Ascending aorta (tissue), 2 donors: Measurements from ENCODE around the gene NDUFS8. TPM values are rescaled to one million over a fixed set of nuclear protein-coding genes. Genes with fewer than 3 reads are reported as not detected.

ENCODE experiments used
- DNase-seq, 2 donors: peaks; one replicate each; pipeline ENCODE4 v3.0.0-alpha.2; 2019; ENCODE audit warnings: low spot score in 2 of 2
- H3K27ac ChIP-seq, 2 donors: fragments of 200-600 bp; sonication (generic); one replicate each; pipeline ENCODE4 v1.5.1; 2016 to 2017; ENCODE audit warnings: mild to moderate bottlenecking in 1 of 2
- H3K27me3 ChIP-seq: fragments of 200-600 bp; sonication (generic); one replicate; pipeline ENCODE4 v1.5.1; 2017
- H3K36me3 ChIP-seq, 2 donors: fragments of 200-600 bp; sonication (generic); one replicate each; pipeline ENCODE4 v1.5.1; 2016
- H3K4me1 ChIP-seq, 2 donors: fragments of 200-600 bp; sonication (generic); one replicate each; pipeline ENCODE4 v1.5.1; 2016 to 2017; ENCODE audit warnings: mild to moderate bottlenecking in 1 of 2
- H3K4me3 ChIP-seq, 2 donors: fragments of 200-600 bp; sonication (generic); one replicate each; pipeline ENCODE4 v1.5.1; 2016 to 2017; ENCODE audit warnings: mild to moderate bottlenecking in 1 of 2
- H3K9me3 ChIP-seq, 2 donors: fragments of 200-600 bp; sonication (generic); one replicate each; pipeline ENCODE4 v1.5.1; 2016
- CTCF ChIP-seq, 3 experiments: fragments of 200-600 bp in 2 of 3; fragments of 450-650 bp in 1 of 3; sonication (generic) in 2 of 3; IDR thresholded peaks; one replicate each; pipeline ENCODE4 v1.5.1; 2016 to 2019; ENCODE audit warnings: antibody characterized with exemption in 3 of 3, mild to moderate bottlenecking in 1 of 3, moderate library complexity in 1 of 3
- intact Hi-C: fragments of 100-400 bp; cut with DNase I; formaldehyde crosslinking; loops from one replicate; pipeline ENCODE4 v1.15.1; 2023
- total RNA-seq: library from RNA; depleted of rRNA; stranded (reverse); fragments of >200 nt; gene quantifications from one replicate; pipeline ENCODE4 v1.1.0, GENCODE V29; 2016

NDUFS8 gene
- total RNA-seq, 1 donor from 2014 or later: 316 TPM

- no peak for DNase-seq
- Histone ChIP-seq H3K4me3 (no peak overlapping the region), H3K36me3 (peaks cover 16 to 18% of the 10 kb centered on the region in 2 donors), H3K27ac (no peak overlapping the region), H3K27me3 (no peaks in the 10 kb centered on the region), H3K4me1 (no peaks in the 10 kb centered on the region), H3K9me3 (no peaks in the 10 kb centered on the region)
- TF ChIP-seq CTCF (IDR thresholded peaks at IDR 0.05): no peak
- intact Hi-C loops: no loop called here
These were observed 26.1 kb downstream of the NDUFS8 start for GRCh38 chr11:68056317-68057285.

- no peaks in the 10 kb centered on the region for H3K9me3 ChIP-seq
- no peak for TF ChIP-seq CTCF (IDR thresholded peaks at IDR 0.05)
- intact Hi-C loops: no loop called here
These were observed 27.3 kb downstream of the NDUFS8 start for GRCh38 chr11:68057807-68058206.

GRCh38 chr11:68061508-68061907, 31.0 kb downstream of the NDUFS8 start:
- DNase-seq: no peak
- peaks cover 19 to 29% of the 10 kb centered on the region in 2 donors for H3K36me3 ChIP-seq
- no peaks in the 10 kb centered on the region for H3K9me3 ChIP-seq
- intact Hi-C loops: no loop called here
- no peak for TF ChIP-seq CTCF (IDR thresholded peaks at IDR 0.05)
- no peaks in the 10 kb centered on the region for H3K27me3 ChIP-seq
- H3K27ac ChIP-seq: no peak overlapping the region
- H3K4me3 ChIP-seq: no peak overlapping the region
- H3K4me1 ChIP-seq: no peaks in the 10 kb centered on the region

More at GRCh38 chr11:68057807-68058206, 27.3 kb downstream of the NDUFS8 start:
- H3K36me3 ChIP-seq: peaks cover 10 to 13% of the 10 kb centered on the region in 2 donors
- no peaks in the 10 kb centered on the region for H3K4me1 ChIP-seq
- DNase-seq: no peak
- H3K4me3 ChIP-seq: no peak overlapping the region
- no peaks in the 10 kb centered on the region for H3K27me3 ChIP-seq
- no peak overlapping the region for H3K27ac ChIP-seq

GRCh38 chr11:68064926-68065325, 34.4 kb downstream of the NDUFS8 start:
- Histone ChIP-seq H3K4me3 (no peak overlapping the region), H3K27ac (no peak overlapping the region), H3K27me3 (no peaks in the 10 kb centered on the region), H3K4me1 (no peaks in the 10 kb centered on the region), H3K36me3 (peaks cover 30 to 35% of the 10 kb centered on the region in 2 donors), H3K9me3 (no peaks in the 10 kb centered on the region)
- intact Hi-C loops: no loop called here
- DNase-seq: no peak
- no peak for TF ChIP-seq CTCF (IDR thresholded peaks at IDR 0.05)

GRCh38 chr11:68065841-68066240, 35.4 kb downstream of the NDUFS8 start:
- H3K36me3 ChIP-seq: peaks cover 30 to 35% of the 10 kb centered on the region in 2 donors

More at GRCh38 chr11:68065841-68066240, 35.4 kb downstream of the NDUFS8 start:
- H3K4me3 ChIP-seq: no peak overlapping the region
- intact Hi-C loops: no loop called here
- no peak for DNase-seq
- no peak for TF ChIP-seq CTCF (IDR thresholded peaks at IDR 0.05)
- H3K9me3 ChIP-seq: no peaks in the 10 kb centered on the region
- no peak overlapping the region for H3K27ac ChIP-seq
- no peaks in the 10 kb centered on the region for H3K4me1 ChIP-seq
- H3K27me3 ChIP-seq: no peaks in the 10 kb centered on the region
